HEK293 (cell line): ENCODE data around the gene SMIM24.

Source experiments
- ZNF140 ChIP-seq: fragments of 450-650 bp; formaldehyde crosslinking; IDR thresholded peaks from 2 replicates; pipeline ENCODE4 v1.5.1; 2016; ENCODE audit warnings: missing biosample characterization, missing genetic modification characterization
- ZNF24 ChIP-seq: fragments of 450-650 bp; formaldehyde crosslinking; IDR thresholded peaks from 2 replicates; pipeline ENCODE4 v1.5.1; 2016; ENCODE audit warnings: missing biosample characterization, missing genetic modification characterization
- ZNF624 ChIP-seq: fragments of 450-650 bp; formaldehyde crosslinking; IDR thresholded peaks from 2 replicates; pipeline ENCODE4 v1.5.1; 2017; ENCODE audit warnings: missing biosample characterization, missing genetic modification characterization
- TF ChIP-seq, protein P1 (sequence below): fragments of 450-650 bp; formaldehyde crosslinking; IDR thresholded peaks from 2 replicates; pipeline ENCODE4 v1.5.1; 2016; ENCODE audit warnings: missing biosample characterization, missing genetic modification characterization
- TF ChIP-seq, protein P2 (sequence below): fragments of 450-650 bp; formaldehyde crosslinking; IDR thresholded peaks from 2 replicates; pipeline ENCODE4 v1.5.1; 2017; ENCODE audit warnings: missing biosample characterization, mild to moderate bottlenecking, missing genetic modification characterization, moderate library complexity

- TF ChIP-seq, protein P1, sequence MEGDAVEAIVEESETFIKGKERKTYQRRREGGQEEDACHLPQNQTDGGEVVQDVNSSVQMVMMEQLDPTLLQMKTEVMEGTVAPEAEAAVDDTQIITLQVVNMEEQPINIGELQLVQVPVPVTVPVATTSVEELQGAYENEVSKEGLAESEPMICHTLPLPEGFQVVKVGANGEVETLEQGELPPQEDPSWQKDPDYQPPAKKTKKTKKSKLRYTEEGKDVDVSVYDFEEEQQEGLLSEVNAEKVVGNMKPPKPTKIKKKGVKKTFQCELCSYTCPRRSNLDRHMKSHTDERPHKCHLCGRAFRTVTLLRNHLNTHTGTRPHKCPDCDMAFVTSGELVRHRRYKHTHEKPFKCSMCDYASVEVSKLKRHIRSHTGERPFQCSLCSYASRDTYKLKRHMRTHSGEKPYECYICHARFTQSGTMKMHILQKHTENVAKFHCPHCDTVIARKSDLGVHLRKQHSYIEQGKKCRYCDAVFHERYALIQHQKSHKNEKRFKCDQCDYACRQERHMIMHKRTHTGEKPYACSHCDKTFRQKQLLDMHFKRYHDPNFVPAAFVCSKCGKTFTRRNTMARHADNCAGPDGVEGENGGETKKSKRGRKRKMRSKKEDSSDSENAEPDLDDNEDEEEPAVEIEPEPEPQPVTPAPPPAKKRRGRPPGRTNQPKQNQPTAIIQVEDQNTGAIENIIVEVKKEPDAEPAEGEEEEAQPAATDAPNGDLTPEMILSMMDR (tag by site-specific recombination) = no peak
- TF ChIP-seq ZNF24 (tag by site-specific recombination) (no peak), ZNF624 (tag by site-specific recombination) (no peak), ZNF140 (no peak)
- TF ChIP-seq, protein P2, sequence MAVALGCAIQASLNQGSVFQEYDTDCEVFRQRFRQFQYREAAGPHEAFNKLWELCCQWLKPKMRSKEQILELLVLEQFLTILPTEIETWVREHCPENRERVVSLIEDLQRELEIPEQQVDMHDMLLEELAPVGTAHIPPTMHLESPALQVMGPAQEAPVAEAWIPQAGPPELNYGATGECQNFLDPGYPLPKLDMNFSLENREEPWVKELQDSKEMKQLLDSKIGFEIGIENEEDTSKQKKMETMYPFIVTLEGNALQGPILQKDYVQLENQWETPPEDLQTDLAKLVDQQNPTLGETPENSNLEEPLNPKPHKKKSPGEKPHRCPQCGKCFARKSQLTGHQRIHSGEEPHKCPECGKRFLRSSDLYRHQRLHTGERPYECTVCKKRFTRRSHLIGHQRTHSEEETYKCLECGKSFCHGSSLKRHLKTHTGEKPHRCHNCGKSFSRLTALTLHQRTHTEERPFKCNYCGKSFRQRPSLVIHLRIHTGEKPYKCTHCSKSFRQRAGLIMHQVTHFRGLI (tag by site-specific recombination) = no peak
Observed at GRCh38 chr19:3524904-3525451, 44.7 kb upstream of the SMIM24 start.
